Stimulated activated CD4-positive, alpha-beta T cell treated with anti-CD3 and anti-CD28 coated beads, Interleukin-12 subunit alpha, Interleukin-12 subunit beta, amount 100 ng/mL, for 48 hours (primary cell): ENCODE data around the gene CIART.
"Not testable (repeated sequence)": the region's sequence is repeated elsewhere in the genome, so short reads cannot be mapped to it uniquely, and the experiment has no call there.

Experiments
- DNase-seq, 3 donors: peaks; one replicate each; pipeline ENCODE4 v3.0.0-alpha.2; 2020; ENCODE audit warnings: low read depth in 2 of 3, low spot score in 1 of 3

The CIART gene, protein sequence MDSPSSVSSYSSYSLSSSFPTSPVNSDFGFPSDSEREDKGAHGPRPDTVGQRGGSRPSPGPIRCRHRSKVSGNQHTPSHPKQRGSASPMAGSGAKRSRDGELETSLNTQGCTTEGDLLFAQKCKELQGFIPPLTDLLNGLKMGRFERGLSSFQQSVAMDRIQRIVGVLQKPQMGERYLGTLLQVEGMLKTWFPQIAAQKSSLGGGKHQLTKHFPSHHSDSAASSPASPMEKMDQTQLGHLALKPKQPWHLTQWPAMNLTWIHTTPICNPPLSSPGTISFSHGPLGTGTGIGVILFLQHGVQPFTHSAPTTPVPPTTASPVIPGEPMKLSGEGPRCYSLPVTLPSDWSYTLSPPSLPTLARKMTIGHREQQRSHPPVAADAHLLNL

GRCh38 chr1:150281758-150282557, at the start of gene CIART:
Gene CIART (plus strand): TSS chr1:150282554. CDS start chr1:150283268, 714 bp downstream.
- peak; percentile 62 to 74 (median 63) for DNase-seq

DNA sequence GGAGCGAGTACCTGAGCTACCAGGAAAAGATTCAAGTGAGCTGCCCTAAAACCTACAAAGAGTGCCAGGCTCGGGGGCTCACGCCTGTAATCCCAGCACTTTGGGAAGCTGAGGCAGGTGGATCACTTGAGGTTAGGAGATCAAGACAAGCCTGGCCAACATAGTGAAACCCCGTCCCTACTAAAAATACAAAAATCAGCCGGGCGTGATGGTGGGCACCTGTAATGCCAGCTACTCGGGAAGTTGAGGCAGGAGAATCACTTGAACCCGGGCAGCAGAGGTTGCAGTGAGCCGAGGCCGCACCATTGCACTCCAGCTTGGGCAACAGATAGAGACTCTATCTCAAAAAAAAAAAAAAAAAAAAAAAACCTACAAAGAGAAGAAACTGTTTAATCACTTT, 49.4 kb upstream of the CIART start:
- DNase-seq: not testable (repeated sequence)

DNA sequence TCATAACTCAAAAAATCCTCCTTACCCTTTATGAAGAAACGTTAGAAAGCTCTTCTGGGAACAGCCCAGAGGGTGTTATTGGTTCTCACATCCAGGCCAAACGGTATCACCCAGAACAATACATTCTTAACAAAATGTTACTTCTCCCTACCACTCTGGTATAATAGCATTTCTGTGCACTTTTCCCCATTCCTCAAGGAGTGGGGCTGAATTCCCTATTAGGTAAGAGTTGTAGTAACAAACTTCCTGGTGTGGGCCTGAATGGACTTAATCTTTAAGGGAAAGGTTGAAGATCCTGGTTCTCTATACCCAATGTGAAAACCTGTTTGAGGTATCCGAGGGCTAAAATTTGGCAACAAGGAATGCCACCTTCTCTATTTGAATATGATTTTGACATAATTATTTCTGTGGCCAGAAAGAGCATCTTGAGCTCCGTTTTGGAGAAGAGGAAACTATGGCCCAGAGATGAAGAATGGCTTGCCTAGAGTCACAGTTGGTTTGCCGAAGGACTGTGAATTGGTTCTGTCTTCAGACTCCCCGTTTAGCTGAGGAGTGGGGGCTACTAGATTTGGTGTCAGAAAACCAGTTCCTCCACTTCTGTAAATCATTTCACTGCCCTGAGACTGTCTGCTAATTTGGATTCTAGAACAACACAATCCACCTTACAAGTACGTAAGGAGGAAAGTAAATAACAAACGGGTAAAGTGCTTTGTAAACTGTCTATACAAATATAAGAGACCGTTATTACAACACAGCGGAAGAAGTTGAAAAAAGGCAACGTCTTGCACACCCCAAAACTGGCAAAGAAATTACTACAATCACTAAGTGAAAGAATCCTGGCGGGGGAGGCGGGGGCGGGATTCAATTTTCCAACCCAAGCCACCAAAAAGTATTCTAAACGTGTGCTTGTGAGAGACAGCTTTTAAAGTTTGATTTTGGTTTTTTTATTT, 48.7 kb upstream of the CIART start:
- peak; percentile 23 to 50 (median 43) for DNase-seq

DNA sequence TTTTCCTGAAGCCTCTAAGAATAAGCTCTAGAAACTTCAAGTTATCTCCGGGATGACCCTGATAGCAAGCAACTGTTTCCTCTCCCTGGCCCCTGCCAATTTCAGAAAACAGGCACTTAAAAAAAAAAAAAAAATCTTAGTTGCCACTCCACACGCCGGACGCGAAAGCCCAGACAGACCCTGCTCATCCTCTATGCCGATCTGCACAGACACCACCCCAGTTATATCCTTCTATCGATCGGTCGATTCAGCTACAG, 48.1 kb upstream of the CIART start:
- peak in 1 of 3 donors; percentile 20 for DNase-seq

- peak; percentile 82 to 91 (median 87) for DNase-seq
Measured at GRCh38 chr1:150234566-150235293, 47.6 kb upstream of the CIART start.

GRCh38 chr1:150235294-150235851, 47.0 kb upstream of the CIART start:
- peak in 2 of 3 donors; percentile 8 to 15 for DNase-seq

DNA sequence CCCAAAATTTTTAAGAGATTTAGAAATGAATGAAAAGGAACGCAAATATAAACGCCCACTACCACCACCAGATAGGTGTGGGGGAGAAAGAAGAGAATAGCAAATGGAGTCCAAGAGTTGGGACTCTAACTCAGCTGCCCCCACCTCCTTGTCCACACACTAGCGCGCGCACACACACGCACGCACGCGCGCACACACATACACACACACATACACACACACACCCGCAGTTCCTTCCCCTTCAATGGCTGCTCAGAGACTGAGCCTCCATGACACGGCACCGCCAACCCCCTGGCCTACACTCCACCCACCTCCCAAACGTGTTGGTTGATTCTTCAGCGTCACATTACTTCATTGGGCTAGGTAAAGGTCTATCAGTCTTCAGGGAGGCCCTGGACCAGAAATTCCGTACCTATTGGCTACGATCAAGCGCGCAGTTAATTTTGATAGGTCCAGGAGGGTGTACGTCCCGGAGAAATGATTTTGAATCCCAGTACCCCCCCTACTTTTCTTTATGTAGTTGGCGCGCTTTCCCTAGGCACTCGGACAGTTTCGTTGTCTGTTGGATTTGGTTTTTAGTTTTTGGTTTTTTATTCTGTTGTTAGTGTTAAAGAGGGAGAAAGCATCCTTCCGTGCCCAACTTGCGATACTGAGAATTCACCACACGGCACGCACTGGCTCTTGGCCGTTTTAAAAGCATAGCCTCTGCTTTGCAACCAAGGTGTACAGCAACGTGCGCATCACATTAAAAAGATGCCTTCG, 46.3 kb upstream of the CIART start, which contains the start of gene ANP32E:
Gene ANP32E (minus strand): TSS at position 261 of the 762 bp plus-strand sequence. CDS start 326 bp downstream, outside the sequence.
- DNase-seq: peak; percentile 89 to 93 (median 91)

- no peak for DNase-seq
Measured at GRCh38 chr1:150236614-150237100, 45.7 kb upstream of the CIART start.

- DNase-seq: not testable (repeated sequence)
Measured at GRCh38 chr1:150237176-150237575, 45.2 kb upstream of the CIART start.

DNA sequence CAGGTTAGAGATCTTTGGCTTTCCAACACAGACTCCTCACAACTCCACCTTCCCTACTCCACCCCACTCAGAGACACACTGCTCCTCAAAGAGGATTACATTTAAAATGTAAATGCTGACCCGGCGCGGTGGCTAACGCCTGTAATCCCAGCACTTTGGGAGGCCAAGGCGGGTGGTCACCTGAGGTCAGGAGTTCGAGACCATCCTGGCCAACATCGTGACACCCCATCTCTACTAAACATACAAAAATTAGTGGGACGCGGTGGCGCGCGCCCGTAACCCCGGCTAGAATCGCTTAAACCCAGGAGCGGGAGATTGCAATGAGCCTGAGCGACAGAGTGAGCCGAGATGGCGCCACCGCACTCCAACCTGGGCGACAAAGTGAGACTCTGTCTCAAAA, 44.6 kb upstream of the CIART start:
- no peak for DNase-seq

DNA sequence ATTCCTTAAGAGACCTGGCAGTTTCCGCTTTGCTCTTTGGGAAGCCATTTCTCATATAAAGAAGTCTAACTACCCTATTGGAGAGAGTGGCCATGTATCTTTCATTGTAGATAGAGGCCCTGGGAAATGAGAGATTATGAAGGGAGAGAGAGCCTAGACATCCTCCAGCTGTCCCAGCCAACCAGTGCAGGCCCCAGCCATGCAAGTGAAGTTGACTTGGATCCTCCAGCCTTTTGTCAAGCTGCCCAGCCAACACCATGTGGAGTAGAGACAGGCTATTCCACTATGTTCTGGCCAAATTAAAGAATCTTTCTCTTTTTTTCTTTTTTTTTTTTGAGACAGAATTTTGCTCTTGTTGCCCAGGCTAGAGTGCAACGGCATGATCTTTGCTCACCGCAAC, 39.4 kb upstream of the CIART start:
- DNase-seq: no peak

GRCh38 chr1:150249936-150250335, 32.4 kb upstream of the CIART start:
- no peak for DNase-seq

- no peak for DNase-seq
Measured at GRCh38 chr1:150256198-150256553, 26.2 kb upstream of the CIART start.

DNA sequence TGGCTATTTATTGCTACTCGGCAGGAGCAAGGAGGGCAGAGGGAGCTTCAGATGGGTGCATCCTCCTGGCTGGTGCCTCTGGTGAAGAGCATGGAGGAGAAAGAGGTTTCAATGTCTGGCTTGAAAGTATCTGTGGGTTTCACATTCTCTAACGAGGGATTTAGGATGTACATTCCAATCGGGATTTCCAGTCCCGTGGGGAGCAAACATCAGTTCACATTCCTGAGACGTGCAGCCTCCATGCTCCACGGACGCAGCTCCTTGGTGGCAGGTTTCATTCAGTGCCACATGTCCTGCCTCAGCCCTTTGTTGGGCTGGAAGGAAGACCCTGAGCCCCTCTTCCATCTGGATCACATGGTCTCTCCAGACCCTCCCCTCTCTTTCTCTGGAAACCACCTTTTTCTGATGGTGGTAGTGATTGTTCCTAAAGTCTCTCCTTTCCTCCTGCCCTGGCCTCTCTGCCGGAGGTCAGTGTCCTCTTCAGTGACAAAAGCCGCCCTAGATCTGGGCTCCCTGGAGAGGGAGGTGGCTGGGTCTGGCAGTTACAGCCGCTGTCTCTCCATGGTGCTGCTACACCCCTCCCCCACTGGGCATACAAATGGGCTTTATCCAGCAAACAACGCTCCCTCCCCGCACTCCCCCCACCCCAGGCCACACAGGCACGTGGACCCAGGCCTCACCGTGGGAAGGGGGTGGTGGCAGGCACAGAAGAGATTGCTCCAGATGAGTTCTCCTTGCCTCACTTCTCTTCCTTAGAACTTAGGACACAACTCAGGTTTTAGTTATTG, 25.6 kb upstream of the CIART start:
- DNase-seq: no peak

DNA sequence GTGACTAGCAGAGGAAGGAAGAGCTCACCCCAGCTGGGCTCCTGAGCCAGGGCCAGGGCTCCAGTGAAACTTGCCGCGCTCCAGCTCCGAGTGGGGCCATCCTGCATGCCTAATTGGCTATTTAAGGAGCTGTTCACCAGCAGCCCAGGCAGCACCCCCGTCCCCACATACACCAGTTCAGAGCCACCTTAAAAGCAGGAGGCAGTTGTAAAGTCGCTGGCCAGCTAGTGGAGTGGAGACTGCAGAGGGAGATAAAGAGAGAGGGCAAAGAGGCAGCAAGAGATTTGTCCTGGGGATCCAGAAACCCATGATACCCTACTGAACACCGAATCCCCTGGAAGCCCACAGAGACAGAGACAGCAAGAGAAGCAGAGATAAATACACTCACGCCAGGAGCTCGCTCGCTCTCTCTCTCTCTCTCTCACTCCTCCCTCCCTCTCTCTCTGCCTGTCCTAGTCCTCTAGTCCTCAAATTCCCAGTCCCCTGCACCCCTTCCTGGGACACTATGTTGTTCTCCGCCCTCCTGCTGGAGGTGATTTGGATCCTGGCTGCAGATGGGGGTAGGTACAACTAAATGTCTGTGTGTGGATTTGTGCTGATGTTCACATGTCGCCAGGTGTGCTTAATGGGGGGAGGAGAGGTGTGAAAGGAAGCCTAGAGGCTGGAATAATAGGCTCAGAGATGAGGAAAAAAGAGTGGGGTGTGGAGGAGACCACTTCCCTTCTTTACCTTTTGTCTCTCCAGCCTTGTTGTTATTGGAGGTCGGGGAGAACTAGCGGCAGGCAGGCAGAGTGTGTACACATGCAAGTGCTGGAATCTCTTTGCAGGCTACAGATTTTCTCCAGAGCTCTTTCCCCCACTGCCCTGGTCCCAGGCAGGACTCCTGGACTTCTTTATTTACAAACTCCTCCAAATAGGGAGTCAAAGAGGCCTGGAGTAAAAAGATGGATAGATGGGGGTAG, 24.4 kb upstream of the CIART start, which contains the start of gene CA14:
Gene CA14 (plus strand): TSS at position 151 of the 962 bp plus-strand sequence. CDS start 355 bp downstream, at position 506.
- no peak for DNase-seq

DNA sequence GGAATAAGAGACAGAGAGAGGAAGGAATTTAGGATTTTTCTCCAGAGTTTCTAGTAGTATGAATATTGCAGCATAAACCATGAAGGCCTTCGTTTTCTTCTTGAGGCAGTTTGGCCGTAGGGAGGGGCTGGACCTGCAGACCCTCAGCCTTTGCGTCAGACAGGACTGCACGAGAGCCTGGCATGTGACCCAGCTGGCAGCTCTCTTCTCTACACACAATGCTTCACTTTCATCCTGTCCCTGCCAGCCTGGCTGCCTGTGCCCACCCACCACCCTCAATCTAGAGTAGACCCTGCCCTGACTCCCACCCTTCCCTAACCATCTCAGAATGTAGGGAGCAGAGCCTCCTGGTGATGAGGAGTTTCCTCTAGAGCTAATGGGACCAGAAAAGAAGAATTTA, 23.1 kb upstream of the CIART start:
- DNase-seq: no peak
